Measurements from ENCODE around the gene LPXN.
"Not testable (repeated sequence)": the region's sequence is repeated elsewhere in the genome, so short reads cannot be mapped to it uniquely, and the experiment has no call there.

GRCh38 chr11:58572906-58573305 lies 2.8 kb downstream of the LPXN start:
- not testable (repeated sequence) for TF ChIP-seq EZH2phosphoT487, CTCF (IDR thresholded peaks at IDR 0.05; ENCODE audit: low read length)

All from MM.1S (cell line).